MCF 10A (cell line): ENCODE results near the gene FAM72C. TPM values are rescaled to one million over a fixed set of nuclear protein-coding genes. Genes with fewer than 3 reads are reported as not detected.
A peak's percentile ranks its signal among the peaks of the same experiment; 100 is the strongest.
"Not testable (repeated sequence)": the region's sequence is repeated elsewhere in the genome, so short reads cannot be mapped to it uniquely, and the experiment has no call there.

Experiments
- BruUV-seq: library from RNA; stranded (reverse); fragments of 400-500 nt; replicated peaks from 2 replicates; lab custom pipeline; 2021; lab: Mats Ljungman, UMichigan
- CTCF ChIA-PET: fragments of 300-600 bp; sonication (Branson Sonifier 250); formaldehyde crosslinking; extraction: SDS; loops from one replicate; lab custom pipeline; 2021; ENCODE audit warnings: antibody characterized with exemption, inconsistent platforms; lab: Yijun Ruan, JAX
- POLR2A ChIA-PET: fragments of 300-600, 350-650 bp; sonication (Branson Sonifier 250); formaldehyde crosslinking; extraction: SDS; loops from one replicate; lab custom pipeline; 2020; ENCODE audit warnings: antibody characterized with exemption, inconsistent platforms; lab: Yijun Ruan, JAX
- DNase-seq: peaks from one replicate; pipeline ENCODE4 v3.0.0-alpha.2; 2018; ENCODE audit not compliant: unreplicated experiment
- H3K27ac Mint-ChIP-seq: one replicate; pipeline ENCODE4 v1.8.0; 2022; ENCODE audit warnings: mild to moderate bottlenecking, low read depth, mixed read lengths; ENCODE audit not compliant: unreplicated experiment
- H3K27me3 Mint-ChIP-seq: one replicate; pipeline ENCODE4 v1.8.0; 2022; ENCODE audit warnings: mixed read lengths; ENCODE audit not compliant: insufficient read depth, unreplicated experiment
- H3K36me3 Mint-ChIP-seq: one replicate; pipeline ENCODE4 v1.8.0; 2022; ENCODE audit warnings: mild to moderate bottlenecking, moderate library complexity, mixed read lengths; ENCODE audit not compliant: insufficient read depth, unreplicated experiment
- H3K4me1 Mint-ChIP-seq: one replicate; pipeline ENCODE4 v1.8.0; 2022; ENCODE audit warnings: mixed read lengths; ENCODE audit not compliant: insufficient read depth, unreplicated experiment
- H3K4me3 Mint-ChIP-seq: one replicate; pipeline ENCODE4 v1.8.0; 2022; ENCODE audit warnings: mild to moderate bottlenecking, moderate library complexity, mixed read lengths; ENCODE audit not compliant: unreplicated experiment
- H3K9me3 Mint-ChIP-seq: one replicate; pipeline ENCODE4 v1.8.0; 2022; ENCODE audit warnings: mixed read lengths; ENCODE audit not compliant: unreplicated experiment
- intact Hi-C: fragments of 100-400 bp; cut with micrococcal nuclease; formaldehyde crosslinking; loops from 2 replicates; pipeline ENCODE4 v1.14.1; 2022
- total RNA-seq: library from RNA; stranded (reverse); gene quantifications from 2 replicates; pipeline ENCODE4 v1.2.3, GENCODE V29; 2022
- TF ChIP-seq, protein P1 (sequence below): fragments of 200-600 bp; IDR thresholded peaks from one replicate; pipeline ENCODE4 v1.8.0; 2022; ENCODE audit warnings: antibody characterized with exemption, mild to moderate bottlenecking; ENCODE audit not compliant: unreplicated experiment

FAM72C gene
- total RNA-seq, 1 experiment from 2014 or later: 13.1 TPM

GRCh38 chr1:143939666-143940065, 32.1 kb downstream of the FAM72C start:
- DNase-seq: not testable (repeated sequence)

DNA sequence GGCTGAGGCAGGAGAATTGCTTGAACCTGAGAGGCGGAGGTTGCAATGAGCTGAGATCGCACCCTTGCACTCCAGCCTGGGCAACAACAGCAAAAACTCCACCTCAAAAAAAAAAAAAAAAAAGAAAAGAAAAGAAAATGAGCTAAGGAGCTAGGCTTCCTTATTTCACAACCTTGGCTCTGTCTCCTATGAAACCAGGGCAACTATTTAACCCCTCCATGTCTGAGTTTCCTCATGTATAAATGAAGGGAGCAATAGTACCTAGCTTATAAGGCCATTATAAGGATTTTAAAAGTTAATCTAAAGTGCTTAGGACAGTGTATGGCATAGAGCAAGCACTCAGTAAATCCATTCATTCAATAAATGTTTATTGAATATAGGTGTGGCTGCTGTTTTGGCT, 32.9 kb downstream of the FAM72C start:
- H3K9me3 Mint-ChIP-seq, H3K4me3 Mint-ChIP-seq, H3K36me3 Mint-ChIP-seq, H3K27ac Mint-ChIP-seq, H3K27me3 Mint-ChIP-seq, H3K4me1 Mint-ChIP-seq, intact Hi-C loops, DNase-seq, POLR2A ChIA-PET, BruUV-seq, CTCF ChIA-PET: not testable (repeated sequence)

More at GRCh38 chr1:143939666-143940065, 32.1 kb downstream of the FAM72C start:
- H3K27me3 Mint-ChIP-seq, H3K9me3 Mint-ChIP-seq, BruUV-seq, CTCF ChIA-PET, H3K4me1 Mint-ChIP-seq, POLR2A ChIA-PET, H3K4me3 Mint-ChIP-seq, H3K36me3 Mint-ChIP-seq, H3K27ac Mint-ChIP-seq, intact Hi-C loops: not testable (repeated sequence)

DNA sequence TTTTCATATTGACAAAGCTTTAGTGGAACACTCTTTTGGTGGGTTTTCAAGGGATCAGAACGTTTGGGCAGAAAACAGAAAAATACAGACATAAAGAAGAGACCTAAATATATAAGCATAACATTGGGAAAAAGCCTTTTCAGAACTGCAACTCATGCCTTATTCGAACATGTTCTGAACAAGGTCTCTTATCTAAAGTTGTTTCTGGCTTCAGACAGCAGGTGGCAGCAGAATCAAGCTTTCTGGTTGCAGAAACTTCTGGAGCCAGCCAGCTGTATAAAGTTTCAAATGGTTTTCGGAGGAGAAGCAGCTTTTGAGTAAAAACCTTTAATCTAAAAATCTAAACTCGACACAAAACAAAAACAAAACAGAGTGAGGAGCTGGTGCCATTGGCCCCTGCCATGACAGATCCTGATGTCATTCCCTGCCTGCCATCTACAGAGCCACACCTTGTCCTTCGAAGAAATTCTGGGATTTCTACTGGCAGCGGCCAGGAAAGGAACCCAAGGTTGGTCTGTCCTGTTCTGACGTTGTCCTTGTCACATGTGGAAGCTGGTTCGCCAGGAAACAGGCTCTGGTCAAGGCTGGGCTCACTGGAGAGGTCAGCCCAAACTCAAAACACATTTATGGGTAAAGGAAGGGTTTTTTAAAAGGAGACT, 35.2 kb downstream of the FAM72C start:
- intact Hi-C loops, H3K4me3 Mint-ChIP-seq, POLR2A ChIA-PET, H3K36me3 Mint-ChIP-seq, CTCF ChIA-PET, H3K27me3 Mint-ChIP-seq, H3K9me3 Mint-ChIP-seq, BruUV-seq, H3K4me1 Mint-ChIP-seq, H3K27ac Mint-ChIP-seq: not testable (repeated sequence)
- TF ChIP-seq, protein P1, sequence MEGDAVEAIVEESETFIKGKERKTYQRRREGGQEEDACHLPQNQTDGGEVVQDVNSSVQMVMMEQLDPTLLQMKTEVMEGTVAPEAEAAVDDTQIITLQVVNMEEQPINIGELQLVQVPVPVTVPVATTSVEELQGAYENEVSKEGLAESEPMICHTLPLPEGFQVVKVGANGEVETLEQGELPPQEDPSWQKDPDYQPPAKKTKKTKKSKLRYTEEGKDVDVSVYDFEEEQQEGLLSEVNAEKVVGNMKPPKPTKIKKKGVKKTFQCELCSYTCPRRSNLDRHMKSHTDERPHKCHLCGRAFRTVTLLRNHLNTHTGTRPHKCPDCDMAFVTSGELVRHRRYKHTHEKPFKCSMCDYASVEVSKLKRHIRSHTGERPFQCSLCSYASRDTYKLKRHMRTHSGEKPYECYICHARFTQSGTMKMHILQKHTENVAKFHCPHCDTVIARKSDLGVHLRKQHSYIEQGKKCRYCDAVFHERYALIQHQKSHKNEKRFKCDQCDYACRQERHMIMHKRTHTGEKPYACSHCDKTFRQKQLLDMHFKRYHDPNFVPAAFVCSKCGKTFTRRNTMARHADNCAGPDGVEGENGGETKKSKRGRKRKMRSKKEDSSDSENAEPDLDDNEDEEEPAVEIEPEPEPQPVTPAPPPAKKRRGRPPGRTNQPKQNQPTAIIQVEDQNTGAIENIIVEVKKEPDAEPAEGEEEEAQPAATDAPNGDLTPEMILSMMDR: peak; percentile 61
- DNase-seq: peak; percentile 26

DNA sequence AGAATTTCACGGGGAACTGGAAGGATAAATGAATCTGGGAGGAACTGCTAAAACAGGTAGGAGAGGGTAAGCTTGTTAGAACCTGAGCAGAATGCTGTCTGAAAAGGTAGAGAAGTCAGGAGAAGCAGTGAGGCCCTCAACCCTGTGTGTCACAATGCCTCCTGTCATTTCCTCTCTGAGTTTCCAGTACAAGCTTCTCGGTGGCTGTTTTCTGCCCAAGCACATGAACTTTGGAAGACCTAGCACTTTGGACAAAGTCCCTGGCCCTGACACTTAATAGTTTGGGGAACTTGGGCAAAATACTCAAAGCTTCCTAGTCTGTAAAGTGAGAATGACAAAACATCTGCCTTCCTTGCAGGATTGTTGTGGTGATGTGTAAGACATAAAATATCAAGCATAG, 52.7 kb downstream of the FAM72C start:
- H3K9me3 Mint-ChIP-seq, H3K4me3 Mint-ChIP-seq, POLR2A ChIA-PET, H3K27me3 Mint-ChIP-seq, H3K4me1 Mint-ChIP-seq, BruUV-seq, DNase-seq, H3K27ac Mint-ChIP-seq, H3K36me3 Mint-ChIP-seq, intact Hi-C loops, CTCF ChIA-PET: not testable (repeated sequence)

GRCh38 chr1:143918552-143918951, 53.2 kb downstream of the FAM72C start:
- CTCF ChIA-PET, intact Hi-C loops, POLR2A ChIA-PET, H3K36me3 Mint-ChIP-seq, H3K4me3 Mint-ChIP-seq, H3K4me1 Mint-ChIP-seq, DNase-seq, BruUV-seq, H3K27me3 Mint-ChIP-seq, H3K9me3 Mint-ChIP-seq, H3K27ac Mint-ChIP-seq: not testable (repeated sequence)

DNA sequence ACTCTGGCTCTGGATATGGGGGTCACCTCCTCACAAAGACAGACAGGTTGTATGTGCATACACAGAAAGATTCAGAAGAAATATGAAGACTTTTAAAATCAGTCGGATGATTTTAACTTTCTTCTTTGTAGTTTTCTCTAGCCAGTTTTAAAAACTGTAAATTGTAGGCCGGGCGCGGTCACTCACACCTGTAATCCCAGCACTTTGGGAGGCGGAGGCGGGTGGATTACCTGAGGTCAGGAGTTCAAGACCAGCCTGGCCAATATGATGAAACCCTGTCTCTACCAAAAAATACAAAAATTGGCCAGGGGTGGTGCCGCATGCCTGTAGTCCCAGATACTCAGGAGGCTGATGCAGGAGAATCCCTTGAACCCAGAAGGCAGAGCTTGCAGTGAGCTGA, 58.1 kb downstream of the FAM72C start:
- H3K4me1 Mint-ChIP-seq, H3K4me3 Mint-ChIP-seq, DNase-seq, H3K27ac Mint-ChIP-seq, H3K27me3 Mint-ChIP-seq, BruUV-seq, POLR2A ChIA-PET, H3K36me3 Mint-ChIP-seq, CTCF ChIA-PET, intact Hi-C loops, H3K9me3 Mint-ChIP-seq: not testable (repeated sequence)
